Measurements from ENCODE around the gene DSC1. TPM values are rescaled to one million over a fixed set of nuclear protein-coding genes. Genes with fewer than 3 reads are reported as not detected.
"Not testable (repeated sequence)": the region's sequence is repeated elsewhere in the genome, so short reads cannot be mapped to it uniquely, and the experiment has no call there.

The DSC1 gene
- polyA plus RNA-seq, 1 experiment: not detected

DNA sequence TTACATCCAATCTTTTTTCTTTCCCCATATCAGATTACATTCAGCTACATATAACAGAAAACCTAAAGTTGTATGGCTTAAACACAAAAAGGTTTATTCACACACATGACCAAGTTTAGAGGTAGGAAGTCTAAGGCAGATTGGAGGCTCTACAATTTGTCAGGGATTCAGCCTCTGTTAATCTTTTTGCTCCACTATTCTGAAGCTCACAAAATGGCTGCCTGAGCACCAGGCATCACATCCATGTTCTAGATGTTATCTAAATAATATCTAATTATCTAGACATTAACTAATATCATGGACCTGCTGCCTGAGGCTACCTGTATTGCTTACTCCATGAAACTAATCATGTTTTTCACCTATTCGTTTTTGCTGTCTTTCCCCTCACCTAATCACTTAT, 36.8 kb downstream of the DSC1 start:
- ChIA-PET CTCF (no interaction called here), POLR2A (no interaction called here)
- TF ChIP-seq, protein P1, sequence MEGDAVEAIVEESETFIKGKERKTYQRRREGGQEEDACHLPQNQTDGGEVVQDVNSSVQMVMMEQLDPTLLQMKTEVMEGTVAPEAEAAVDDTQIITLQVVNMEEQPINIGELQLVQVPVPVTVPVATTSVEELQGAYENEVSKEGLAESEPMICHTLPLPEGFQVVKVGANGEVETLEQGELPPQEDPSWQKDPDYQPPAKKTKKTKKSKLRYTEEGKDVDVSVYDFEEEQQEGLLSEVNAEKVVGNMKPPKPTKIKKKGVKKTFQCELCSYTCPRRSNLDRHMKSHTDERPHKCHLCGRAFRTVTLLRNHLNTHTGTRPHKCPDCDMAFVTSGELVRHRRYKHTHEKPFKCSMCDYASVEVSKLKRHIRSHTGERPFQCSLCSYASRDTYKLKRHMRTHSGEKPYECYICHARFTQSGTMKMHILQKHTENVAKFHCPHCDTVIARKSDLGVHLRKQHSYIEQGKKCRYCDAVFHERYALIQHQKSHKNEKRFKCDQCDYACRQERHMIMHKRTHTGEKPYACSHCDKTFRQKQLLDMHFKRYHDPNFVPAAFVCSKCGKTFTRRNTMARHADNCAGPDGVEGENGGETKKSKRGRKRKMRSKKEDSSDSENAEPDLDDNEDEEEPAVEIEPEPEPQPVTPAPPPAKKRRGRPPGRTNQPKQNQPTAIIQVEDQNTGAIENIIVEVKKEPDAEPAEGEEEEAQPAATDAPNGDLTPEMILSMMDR (IDR thresholded peaks at IDR 0.05; ENCODE audit: low read depth, low read length): no peak

DNA sequence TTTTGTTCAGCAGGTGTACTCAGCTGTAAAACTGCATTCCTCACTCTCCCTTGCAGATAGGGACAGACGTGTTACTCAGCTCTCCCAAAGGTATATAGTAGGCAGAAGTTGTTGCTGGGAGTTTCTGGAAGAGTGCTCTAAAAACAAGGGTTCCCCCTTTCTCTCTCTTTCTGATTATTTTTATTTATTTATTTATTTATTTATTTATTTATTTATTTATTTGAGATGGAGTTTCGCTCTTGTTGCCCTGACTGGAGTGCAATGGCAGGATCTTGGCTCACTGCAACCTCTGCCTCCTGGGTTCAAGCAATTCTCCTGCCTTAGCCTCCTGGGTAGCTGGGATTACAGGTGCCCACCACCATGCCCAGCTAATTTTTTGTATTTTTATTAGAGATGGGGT, 39.5 kb downstream of the DSC1 start:
- CTCF ChIA-PET; DNase-seq (ENCODE audit: low read depth, low spot score); H3K9me3 ChIP-seq (ENCODE audit: control insufficient read depth, insufficient read depth, low read length); H3K4me3 ChIP-seq (ENCODE audit: low read depth, low read length); H3K27ac ChIP-seq (ENCODE audit: low read depth, low read length); POLR2A ChIA-PET; H3K27me3 ChIP-seq (ENCODE audit: control insufficient read depth, insufficient read depth, low read length): not testable (repeated sequence)

More for the DNA sequence above, 36.8 kb downstream of the DSC1 start:
- no peak overlapping the region for H3K27ac ChIP-seq (ENCODE audit: low read depth, low read length)
- no peaks in the 10 kb centered on the region for H3K27me3 ChIP-seq (ENCODE audit: control insufficient read depth, insufficient read depth, low read length)
- no peak overlapping the region for H3K4me3 ChIP-seq (ENCODE audit: low read depth, low read length)
- peaks cover 3% of the 10 kb centered on the region; the same call in 1 of the 2 replicates for H3K9me3 ChIP-seq (ENCODE audit: control insufficient read depth, insufficient read depth, low read length)
- DNase-seq (ENCODE audit: low read depth, low spot score): no peak

DNA sequence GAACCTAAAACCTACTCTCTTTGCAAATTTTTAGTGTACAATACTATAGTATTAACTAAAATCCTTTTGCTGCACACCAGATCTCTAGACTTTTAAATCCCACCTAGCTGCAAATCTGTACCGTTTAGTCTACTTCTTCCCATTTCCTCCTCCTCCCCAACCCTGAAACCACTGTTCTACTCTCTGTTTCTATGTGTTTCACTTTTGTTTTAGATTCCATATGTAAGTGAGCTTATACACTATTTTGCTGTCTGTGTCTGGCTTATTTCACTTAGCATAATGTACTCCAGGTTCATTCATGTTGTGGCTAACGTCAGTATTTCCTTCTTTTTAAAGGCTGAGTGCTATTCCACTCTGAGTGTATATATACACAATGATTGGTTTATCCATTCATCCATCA, 42.1 kb downstream of the DSC1 start:
- POLR2A ChIA-PET: no interaction called here
- Histone ChIP-seq H3K9me3 (ENCODE audit: control insufficient read depth, insufficient read depth, low read length) (peaks cover 10% of the 10 kb centered on the region), H3K27me3 (ENCODE audit: control insufficient read depth, insufficient read depth, low read length) (no peaks in the 10 kb centered on the region), H3K4me3 (ENCODE audit: low read depth, low read length) (no peak overlapping the region), H3K27ac (ENCODE audit: low read depth, low read length) (no peak overlapping the region)
- DNase-seq (ENCODE audit: low read depth, low spot score): no peak
- TF ChIP-seq, protein P1 (IDR thresholded peaks at IDR 0.05; ENCODE audit: low read depth, low read length): no peak
- CTCF ChIA-PET: no interaction called here

DNA sequence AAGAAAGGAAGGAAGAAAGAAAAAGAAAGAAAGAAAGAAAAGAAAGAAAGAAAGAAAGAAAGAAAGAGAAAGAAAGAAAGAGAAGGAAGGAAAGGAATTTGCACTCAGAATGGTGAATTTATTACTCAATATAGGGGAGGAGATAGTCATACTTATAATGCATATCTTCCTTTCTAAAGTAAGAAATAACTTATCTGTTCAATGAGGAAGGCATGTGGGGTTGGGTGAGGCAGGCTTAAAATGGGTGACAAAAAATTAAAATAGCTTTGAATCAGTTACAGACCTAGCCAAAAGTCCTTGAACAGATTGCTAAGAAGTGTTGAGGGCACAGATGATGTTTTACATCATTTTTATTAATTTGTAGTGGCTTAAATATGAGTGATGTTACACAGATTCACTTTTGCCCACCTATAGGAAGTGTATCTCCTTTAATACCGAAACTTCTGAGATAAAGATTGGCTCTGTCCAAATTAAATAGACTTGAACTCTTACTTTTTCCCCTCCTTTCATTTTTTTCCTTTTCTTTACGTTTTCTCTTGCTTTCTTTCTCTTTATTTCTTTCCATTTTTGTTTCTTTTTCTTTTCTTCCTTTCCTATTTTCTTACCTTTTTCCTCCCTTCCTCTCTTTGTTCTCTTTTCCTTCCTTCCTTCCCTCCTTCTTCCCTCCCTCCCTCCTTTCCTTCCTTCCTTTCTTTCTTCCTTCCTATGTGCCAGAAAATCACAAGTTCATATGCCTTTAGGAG, 45.6 kb downstream of the DSC1 start:
- no peak for DNase-seq (ENCODE audit: low read depth, low spot score)
- Histone ChIP-seq H3K9me3 (ENCODE audit: control insufficient read depth, insufficient read depth, low read length) (peaks cover 13% of the 10 kb centered on the region), H3K27ac (ENCODE audit: low read depth, low read length) (no peak overlapping the region), H3K27me3 (ENCODE audit: control insufficient read depth, insufficient read depth, low read length) (no peaks in the 10 kb centered on the region), H3K4me3 (ENCODE audit: low read depth, low read length) (no peak overlapping the region)
- POLR2A ChIA-PET: no interaction called here
- CTCF ChIA-PET: no interaction called here
- TF ChIP-seq, protein P1 (IDR thresholded peaks at IDR 0.05; ENCODE audit: low read depth, low read length): no peak

DNA sequence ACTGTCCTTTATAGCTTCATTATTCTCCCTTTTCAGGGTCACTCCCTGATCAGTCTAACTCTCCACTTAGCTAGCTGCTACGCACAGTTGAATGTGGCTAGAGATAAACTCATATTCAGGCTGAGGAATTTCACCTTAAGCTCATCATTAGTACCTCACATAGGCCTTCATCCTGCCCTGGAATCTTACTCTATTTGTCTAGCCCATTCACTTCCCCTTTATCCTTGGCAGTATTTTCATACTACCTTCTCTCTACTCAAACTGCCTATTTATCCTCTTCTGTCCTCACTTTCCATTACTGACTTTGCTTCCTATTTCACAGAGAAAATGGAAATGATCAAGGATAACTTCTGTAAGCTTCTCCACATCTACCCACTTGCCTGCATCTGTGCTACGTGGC, 49.9 kb downstream of the DSC1 start:
- ChIA-PET CTCF (no interaction called here), POLR2A (no interaction called here)
- H3K27me3 ChIP-seq (ENCODE audit: control insufficient read depth, insufficient read depth, low read length): no peaks in the 10 kb centered on the region
- DNase-seq (ENCODE audit: low read depth, low spot score): no peak
- TF ChIP-seq, protein P1 (IDR thresholded peaks at IDR 0.05; ENCODE audit: low read depth, low read length): no peak
- no peak overlapping the region for H3K4me3 ChIP-seq (ENCODE audit: low read depth, low read length)
- no peak overlapping the region for H3K27ac ChIP-seq (ENCODE audit: low read depth, low read length)
- peaks cover 8% of the 10 kb centered on the region for H3K9me3 ChIP-seq (ENCODE audit: control insufficient read depth, insufficient read depth, low read length)
